Osteoblast (primary cell): Measurements from ENCODE around the gene HS6ST3. TPM values are rescaled to one million over a fixed set of nuclear protein-coding genes. Genes with fewer than 3 reads are reported as not detected.
"Not testable (repeated sequence)": the region's sequence is repeated elsewhere in the genome, so short reads cannot be mapped to it uniquely, and the experiment has no call there.

Source experiments
- DNase-seq: peaks from one replicate; pipeline ENCODE4 v3.0.0; 2011; ENCODE audit warnings: low spot score, mixed read lengths; ENCODE audit not compliant: insufficient read length; ENCODE audit errors: missing footprints
- H2AFZ ChIP-seq: 2 replicates; pipeline ENCODE4 v1.6.0; 2011; ENCODE audit warnings: mild to moderate bottlenecking, low read length
- H3K27ac ChIP-seq: 2 replicates; pipeline ENCODE4 v1.5.1; 2011; ENCODE audit warnings: mild to moderate bottlenecking, low read depth, low read length, moderate library complexity
- H3K27me3 ChIP-seq: 2 replicates; pipeline ENCODE4 v1.6.0; 2012; ENCODE audit warnings: mild to moderate bottlenecking, control low read depth, inconsistent platforms, low read length, moderate library complexity; ENCODE audit not compliant: insufficient read depth
- H3K36me3 ChIP-seq: 2 replicates; pipeline ENCODE4 v1.5.1; 2011; ENCODE audit warnings: mild to moderate bottlenecking, low read length, control low read depth, moderate library complexity; ENCODE audit not compliant: insufficient read depth
- H3K4me1 ChIP-seq: 2 replicates; pipeline ENCODE4 v1.5.1; 2011; ENCODE audit warnings: mild to moderate bottlenecking, low read length, control low read depth, moderate library complexity; ENCODE audit not compliant: insufficient read depth
- H3K4me2 ChIP-seq: 2 replicates; pipeline ENCODE4 v1.6.0; 2011; ENCODE audit warnings: mild to moderate bottlenecking, low read length; ENCODE audit not compliant: insufficient read depth
- H3K4me3 ChIP-seq: fragments of 200-600 bp; sonication (generic); 3 replicates; pipeline ENCODE4 v1.5.1; 2012; ENCODE audit warnings: mild to moderate bottlenecking, low read length, inconsistent platforms; ENCODE audit not compliant: insufficient read depth
- H3K79me2 ChIP-seq: 2 replicates; pipeline ENCODE4 v1.6.0; 2012; ENCODE audit warnings: mild to moderate bottlenecking, low read length, control low read depth, inconsistent platforms; ENCODE audit not compliant: insufficient read depth
- H3K9me3 ChIP-seq: 2 replicates; pipeline ENCODE4 v1.5.1; 2011; ENCODE audit warnings: low read depth, low read length, control low read depth
- H4K20me1 ChIP-seq: 2 replicates; pipeline ENCODE4 v1.6.0; 2012; ENCODE audit warnings: mild to moderate bottlenecking, low read length, control low read depth; ENCODE audit not compliant: insufficient read depth
- CTCF ChIP-seq: IDR thresholded peaks from 2 replicates; pipeline ENCODE4 v1.5.1; 2011; ENCODE audit warnings: mild to moderate bottlenecking, low read depth, low read length, moderate library complexity; ENCODE audit errors: extremely low read depth
- total RNA-seq: library from RNA; depleted of rRNA; stranded (reverse); fragments of >200 nt; gene quantifications from 2 replicates; pipeline ENCODE4 v1.2.3, GENCODE V29; 2012

The HS6ST3 gene
- total RNA-seq, 1 donor = not detected

- Histone ChIP-seq H4K20me1 (no peaks in the 10 kb centered on the region), H3K4me3 (no peak overlapping the region), H3K27ac (no peak overlapping the region), H3K79me2 (no peaks in the 10 kb centered on the region), H3K9me3 (no peaks in the 10 kb centered on the region), H3K4me2 (no peak overlapping the region), H3K4me1 (no peaks in the 10 kb centered on the region), H2AFZ (no peak overlapping the region), H3K27me3 (peaks cover 49% of the 10 kb centered on the region), H3K36me3 (no peaks in the 10 kb centered on the region)
- peak; percentile 73 for DNase-seq
- TF ChIP-seq CTCF = no peak
Observed at GRCh38 chr13:96093296-96094006, 3.5 kb downstream of the HS6ST3 start.

- no peaks in the 10 kb centered on the region for H4K20me1 ChIP-seq
- H3K4me1 ChIP-seq = no peaks in the 10 kb centered on the region
- H3K4me2 ChIP-seq = no peak overlapping the region
- no peak overlapping the region for H3K4me3 ChIP-seq
- H2AFZ ChIP-seq = no peak overlapping the region
- TF ChIP-seq CTCF = no peak
- H3K9me3 ChIP-seq = no peaks in the 10 kb centered on the region
- H3K79me2 ChIP-seq = no peaks in the 10 kb centered on the region
- H3K27me3 ChIP-seq = no peaks in the 10 kb centered on the region
- H3K27ac ChIP-seq = no peak overlapping the region
- DNase-seq = no peak
- no peaks in the 10 kb centered on the region for H3K36me3 ChIP-seq
Observed at GRCh38 chr13:96100457-96101220, 10.7 kb downstream of the HS6ST3 start.

GRCh38 chr13:96104516-96104915 lies 14.6 kb downstream of the HS6ST3 start:
- Histone ChIP-seq H3K4me2 (no peak overlapping the region), H4K20me1 (no peaks in the 10 kb centered on the region), H3K27me3 (no peaks in the 10 kb centered on the region), H3K79me2 (no peaks in the 10 kb centered on the region), H3K27ac (no peak overlapping the region), H3K36me3 (no peaks in the 10 kb centered on the region), H3K4me1 (no peaks in the 10 kb centered on the region), H3K4me3 (no peak overlapping the region), H3K9me3 (no peaks in the 10 kb centered on the region), H2AFZ (no peak overlapping the region)
- no peak for TF ChIP-seq CTCF
- no peak for DNase-seq

- not testable (repeated sequence) for H3K4me1 ChIP-seq, H2AFZ ChIP-seq, H3K27ac ChIP-seq, H3K4me2 ChIP-seq, H3K36me3 ChIP-seq, H3K9me3 ChIP-seq, H3K79me2 ChIP-seq, H3K4me3 ChIP-seq, DNase-seq, H4K20me1 ChIP-seq, H3K27me3 ChIP-seq
Observed at GRCh38 chr13:96108072-96108471, 18.2 kb downstream of the HS6ST3 start.
